ENCODE results near the gene RNF141.

DNA sequence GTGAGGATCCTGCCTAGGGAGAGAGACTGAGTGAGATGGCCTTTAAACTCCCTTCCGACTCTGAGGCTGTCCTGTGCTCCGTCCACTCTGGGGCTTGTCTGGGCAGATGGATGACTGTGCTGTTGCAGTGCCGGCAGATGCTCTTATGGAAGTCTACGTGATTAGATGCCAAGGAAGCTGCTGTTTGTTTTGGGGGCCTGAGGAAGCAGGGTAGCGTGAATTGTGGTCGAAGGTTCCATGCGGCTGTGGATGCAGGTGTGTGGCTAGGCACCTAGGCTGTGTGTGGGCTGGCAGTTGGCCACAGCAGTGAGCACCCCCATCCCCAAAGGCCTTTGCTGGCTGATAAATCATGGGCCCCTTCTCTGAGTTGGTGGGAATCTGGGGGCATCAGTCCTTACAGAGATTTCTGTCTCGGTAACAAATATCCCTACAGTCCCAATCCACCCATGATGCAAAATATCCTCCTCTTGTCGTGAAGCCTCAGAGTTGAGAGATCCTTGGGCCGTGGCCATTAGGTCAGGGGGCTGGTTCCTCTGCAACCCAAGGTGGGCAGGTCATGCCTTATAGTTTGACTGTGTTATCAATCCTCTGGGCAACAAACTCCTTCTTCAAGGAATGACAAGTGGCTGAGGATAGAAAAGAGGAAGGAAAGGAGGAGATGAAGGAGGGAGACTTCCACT is 54.7 kb downstream of the RNF141 start:
- TF ChIP-seq, protein P1, sequence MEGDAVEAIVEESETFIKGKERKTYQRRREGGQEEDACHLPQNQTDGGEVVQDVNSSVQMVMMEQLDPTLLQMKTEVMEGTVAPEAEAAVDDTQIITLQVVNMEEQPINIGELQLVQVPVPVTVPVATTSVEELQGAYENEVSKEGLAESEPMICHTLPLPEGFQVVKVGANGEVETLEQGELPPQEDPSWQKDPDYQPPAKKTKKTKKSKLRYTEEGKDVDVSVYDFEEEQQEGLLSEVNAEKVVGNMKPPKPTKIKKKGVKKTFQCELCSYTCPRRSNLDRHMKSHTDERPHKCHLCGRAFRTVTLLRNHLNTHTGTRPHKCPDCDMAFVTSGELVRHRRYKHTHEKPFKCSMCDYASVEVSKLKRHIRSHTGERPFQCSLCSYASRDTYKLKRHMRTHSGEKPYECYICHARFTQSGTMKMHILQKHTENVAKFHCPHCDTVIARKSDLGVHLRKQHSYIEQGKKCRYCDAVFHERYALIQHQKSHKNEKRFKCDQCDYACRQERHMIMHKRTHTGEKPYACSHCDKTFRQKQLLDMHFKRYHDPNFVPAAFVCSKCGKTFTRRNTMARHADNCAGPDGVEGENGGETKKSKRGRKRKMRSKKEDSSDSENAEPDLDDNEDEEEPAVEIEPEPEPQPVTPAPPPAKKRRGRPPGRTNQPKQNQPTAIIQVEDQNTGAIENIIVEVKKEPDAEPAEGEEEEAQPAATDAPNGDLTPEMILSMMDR (IDR thresholded peaks at IDR 0.05), result no peak
- TF ChIP-seq POLR2AphosphoS5 (IDR thresholded peaks at IDR 0.05), result no peak
- TF ChIP-seq POLR2A (IDR thresholded peaks at IDR 0.05), result no peak
- no peak for TF ChIP-seq EP300 (IDR thresholded peaks at IDR 0.05)

Measured in sigmoid colon (tissue), 4 donors.